Measurements from ENCODE around the gene UBE2I.

UBE2I gene

DNA sequence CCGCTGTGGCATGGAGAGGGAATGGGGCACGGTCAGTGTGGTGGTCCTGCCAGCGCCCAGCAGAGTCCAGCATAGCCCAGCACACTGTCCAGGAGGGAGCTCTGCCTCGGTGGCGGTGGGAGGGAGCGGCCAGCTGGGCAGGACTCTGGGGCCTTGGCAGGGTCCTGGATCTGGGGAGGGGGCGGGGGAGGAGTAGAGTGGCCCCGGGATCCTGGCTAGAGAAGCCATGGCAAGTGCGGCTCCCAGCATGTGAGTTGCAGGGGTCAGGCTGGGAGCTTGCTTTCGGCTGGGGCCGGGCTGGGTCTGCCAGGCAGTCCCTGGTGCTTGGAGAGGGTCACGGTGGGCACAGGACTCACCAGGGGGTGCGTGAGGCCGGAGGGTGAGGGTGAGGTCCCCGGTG, 46.2 kb downstream of the UBE2I start (continued):
- TF ChIP-seq ZNF362 (tag by site-specific recombination; IDR thresholded peaks at IDR 0.05) (no peak), ZNF221 (tag by site-specific recombination; IDR thresholded peaks at IDR 0.05; ENCODE audit: borderline replicate concordance) (no peak), KLF1 (tag by site-specific recombination; IDR thresholded peaks at IDR 0.05) (no peak), ZNF626 (tag by site-specific recombination; IDR thresholded peaks at IDR 0.05) (no peak), ZNF704 (tag by site-specific recombination; IDR thresholded peaks at IDR 0.05) (no peak), TCF7L2 (IDR thresholded peaks at IDR 0.05; ENCODE audit: borderline replicate concordance, low read depth, low read length) (no peak), ZNF266 (tag by site-specific recombination; IDR thresholded peaks at IDR 0.05; ENCODE audit: low read depth) (no peak), ZNF610 (tag by site-specific recombination; IDR thresholded peaks at IDR 0.05; ENCODE audit: borderline replicate concordance) (no peak), PRDM6 (tag by site-specific recombination; IDR thresholded peaks at IDR 0.05) (no peak)
- TF ChIP-seq, protein P1, sequence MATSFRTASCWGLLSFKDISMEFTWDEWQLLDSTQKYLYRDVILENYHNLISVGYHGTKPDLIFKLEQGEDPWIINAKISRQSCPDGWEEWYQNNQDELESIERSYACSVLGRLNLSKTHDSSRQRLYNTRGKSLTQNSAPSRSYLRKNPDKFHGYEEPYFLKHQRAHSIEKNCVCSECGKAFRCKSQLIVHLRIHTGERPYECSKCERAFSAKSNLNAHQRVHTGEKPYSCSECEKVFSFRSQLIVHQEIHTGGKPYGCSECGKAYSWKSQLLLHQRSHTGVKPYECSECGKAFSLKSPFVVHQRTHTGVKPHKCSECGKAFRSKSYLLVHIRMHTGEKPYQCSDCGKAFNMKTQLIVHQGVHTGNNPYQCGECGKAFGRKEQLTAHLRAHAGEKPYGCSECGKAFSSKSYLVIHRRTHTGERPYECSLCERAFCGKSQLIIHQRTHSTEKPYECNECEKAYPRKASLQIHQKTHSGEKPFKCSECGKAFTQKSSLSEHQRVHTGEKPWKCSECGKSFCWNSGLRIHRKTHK (tag by site-specific recombination; IDR thresholded peaks at IDR 0.05) = no peak
- TF ChIP-seq, protein P2, sequence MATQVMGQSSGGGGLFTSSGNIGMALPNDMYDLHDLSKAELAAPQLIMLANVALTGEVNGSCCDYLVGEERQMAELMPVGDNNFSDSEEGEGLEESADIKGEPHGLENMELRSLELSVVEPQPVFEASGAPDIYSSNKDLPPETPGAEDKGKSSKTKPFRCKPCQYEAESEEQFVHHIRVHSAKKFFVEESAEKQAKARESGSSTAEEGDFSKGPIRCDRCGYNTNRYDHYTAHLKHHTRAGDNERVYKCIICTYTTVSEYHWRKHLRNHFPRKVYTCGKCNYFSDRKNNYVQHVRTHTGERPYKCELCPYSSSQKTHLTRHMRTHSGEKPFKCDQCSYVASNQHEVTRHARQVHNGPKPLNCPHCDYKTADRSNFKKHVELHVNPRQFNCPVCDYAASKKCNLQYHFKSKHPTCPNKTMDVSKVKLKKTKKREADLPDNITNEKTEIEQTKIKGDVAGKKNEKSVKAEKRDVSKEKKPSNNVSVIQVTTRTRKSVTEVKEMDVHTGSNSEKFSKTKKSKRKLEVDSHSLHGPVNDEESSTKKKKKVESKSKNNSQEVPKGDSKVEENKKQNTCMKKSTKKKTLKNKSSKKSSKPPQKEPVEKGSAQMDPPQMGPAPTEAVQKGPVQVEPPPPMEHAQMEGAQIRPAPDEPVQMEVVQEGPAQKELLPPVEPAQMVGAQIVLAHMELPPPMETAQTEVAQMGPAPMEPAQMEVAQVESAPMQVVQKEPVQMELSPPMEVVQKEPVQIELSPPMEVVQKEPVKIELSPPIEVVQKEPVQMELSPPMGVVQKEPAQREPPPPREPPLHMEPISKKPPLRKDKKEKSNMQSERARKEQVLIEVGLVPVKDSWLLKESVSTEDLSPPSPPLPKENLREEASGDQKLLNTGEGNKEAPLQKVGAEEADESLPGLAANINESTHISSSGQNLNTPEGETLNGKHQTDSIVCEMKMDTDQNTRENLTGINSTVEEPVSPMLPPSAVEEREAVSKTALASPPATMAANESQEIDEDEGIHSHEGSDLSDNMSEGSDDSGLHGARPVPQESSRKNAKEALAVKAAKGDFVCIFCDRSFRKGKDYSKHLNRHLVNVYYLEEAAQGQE (tag by site-specific recombination; IDR thresholded peaks at IDR 0.05) = no peak

- Histone ChIP-seq H3K4me3 (ENCODE audit: low read depth, low read length) (no peak overlapping the region), H3K9me3 (ENCODE audit: control insufficient read depth, insufficient read depth, low read depth, low read length) (no peaks in the 10 kb centered on the region), H3K4me1 (ENCODE audit: control insufficient read depth, insufficient read depth, low read length) (peaks cover 5% of the 10 kb centered on the region; the same call in 1 of the 2 replicates), H3K27ac (ENCODE audit: extremely low read depth, low read depth, low read length) (no peak overlapping the region), H3K36me3 (ENCODE audit: control insufficient read depth in 2 of 2, insufficient read depth in 1 of 2, low read length in 2 of 2) (peaks cover 6 to 22% of the 10 kb centered on the region in 2 experiments; a peak in 2 of 3 replicates)
- ChIA-PET POLR2A (no interaction called here), CTCF (no interaction called here)
- TF ChIP-seq SCRT1 (tag by site-specific recombination; IDR thresholded peaks at IDR 0.05; ENCODE audit: borderline replicate concordance) (no peak), ZNF292 (tag by site-specific recombination; IDR thresholded peaks at IDR 0.05; ENCODE audit: borderline replicate concordance, low read depth) (no peak), MYNN (tag by site-specific recombination; IDR thresholded peaks at IDR 0.05; ENCODE audit: borderline replicate concordance) (no peak), ZNF548 (tag by site-specific recombination; IDR thresholded peaks at IDR 0.05) (no peak), KLF9 (tag by site-specific recombination; IDR thresholded peaks at IDR 0.05; ENCODE audit: low read depth) (no peak), HOXA7 (CRISPR knock-in tag; IDR thresholded peaks at IDR 0.05; ENCODE audit: borderline replicate concordance) (no peak), OVOL3 (tag by site-specific recombination; IDR thresholded peaks at IDR 0.05) (no peak), KLF17 (tag by site-specific recombination; IDR thresholded peaks at IDR 0.05) (no peak)
- TF ChIP-seq, protein P3, sequence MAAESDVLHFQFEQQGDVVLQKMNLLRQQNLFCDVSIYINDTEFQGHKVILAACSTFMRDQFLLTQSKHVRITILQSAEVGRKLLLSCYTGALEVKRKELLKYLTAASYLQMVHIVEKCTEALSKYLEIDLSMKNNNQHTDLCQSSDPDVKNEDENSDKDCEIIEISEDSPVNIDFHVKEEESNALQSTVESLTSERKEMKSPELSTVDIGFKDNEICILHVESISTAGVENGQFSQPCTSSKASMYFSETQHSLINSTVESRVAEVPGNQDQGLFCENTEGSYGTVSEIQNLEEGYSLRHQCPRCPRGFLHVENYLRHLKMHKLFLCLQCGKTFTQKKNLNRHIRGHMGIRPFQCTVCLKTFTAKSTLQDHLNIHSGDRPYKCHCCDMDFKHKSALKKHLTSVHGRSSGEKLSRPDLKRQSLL (tag by site-specific recombination; IDR thresholded peaks at IDR 0.05) = no peak
Measured at GRCh38 chr16:1356061-1356900, 46.8 kb downstream of the UBE2I start.

All from HEK293 (cell line).